Myocyte (in vitro differentiated cells): Measurements from ENCODE around the gene PCDHB16. TPM values are rescaled to one million over a fixed set of nuclear protein-coding genes. Genes with fewer than 3 reads are reported as not detected.
"Not testable (repeated sequence)": the region's sequence is repeated elsewhere in the genome, so short reads cannot be mapped to it uniquely, and the experiment has no call there.

ENCODE experiments used
- DNase-seq: peaks from one replicate; pipeline ENCODE4 v3.0.0-alpha.2; 2012; ENCODE audit warnings: low read depth
- polyA plus RNA-seq: library from polyadenylated mRNA; unstranded; fragments of >200 nt; gene quantifications from one replicate; pipeline ENCODE4 v1.2.1, GENCODE V29; 2012; ENCODE audit warnings: missing spikeins
- total RNA-seq: library from RNA; depleted of rRNA; stranded (reverse); fragments of >200 nt; gene quantifications from 2 replicates; pipeline ENCODE4 v1.2.3, GENCODE V29; 2014

Gene PCDHB16
- 13.5 and 14.7 TPM in 2 replicates for total RNA-seq
- 14.5 TPM for polyA plus RNA-seq

DNA sequence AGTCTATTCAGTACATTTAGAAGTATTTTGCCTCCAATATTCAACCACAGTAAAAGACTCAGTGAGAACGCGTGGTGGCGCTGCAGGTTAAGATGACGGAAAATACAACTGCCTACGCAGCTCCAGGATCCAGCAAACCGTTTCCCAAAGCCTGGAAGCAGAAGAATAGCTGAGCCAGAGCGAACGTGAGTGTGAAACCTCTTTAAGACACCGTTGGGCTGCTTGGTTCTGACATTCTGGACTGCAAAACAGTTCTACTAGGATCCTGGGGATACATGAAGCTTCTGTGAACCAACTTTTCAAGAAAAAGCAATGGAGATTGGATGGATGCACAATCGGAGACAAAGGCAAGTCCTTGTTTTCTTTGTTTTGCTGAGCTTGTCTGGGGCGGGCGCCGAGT is at the start of gene PCDHB16:
Gene PCDHB16, plus strand, starts transcription at position 140 of the 400 bp plus-strand sequence. Its CDS starts 173 bp downstream, at position 313.
- peak; percentile 78 for DNase-seq

- DNase-seq = no peak
Measured at GRCh38 chr5:141135030-141135717, 47.0 kb upstream of the PCDHB16 start, which contains the start of gene PCDHB5. Gene PCDHB5 (plus strand): TSS chr5:141135206. CDS start chr5:141135435, 229 bp downstream.

DNA sequence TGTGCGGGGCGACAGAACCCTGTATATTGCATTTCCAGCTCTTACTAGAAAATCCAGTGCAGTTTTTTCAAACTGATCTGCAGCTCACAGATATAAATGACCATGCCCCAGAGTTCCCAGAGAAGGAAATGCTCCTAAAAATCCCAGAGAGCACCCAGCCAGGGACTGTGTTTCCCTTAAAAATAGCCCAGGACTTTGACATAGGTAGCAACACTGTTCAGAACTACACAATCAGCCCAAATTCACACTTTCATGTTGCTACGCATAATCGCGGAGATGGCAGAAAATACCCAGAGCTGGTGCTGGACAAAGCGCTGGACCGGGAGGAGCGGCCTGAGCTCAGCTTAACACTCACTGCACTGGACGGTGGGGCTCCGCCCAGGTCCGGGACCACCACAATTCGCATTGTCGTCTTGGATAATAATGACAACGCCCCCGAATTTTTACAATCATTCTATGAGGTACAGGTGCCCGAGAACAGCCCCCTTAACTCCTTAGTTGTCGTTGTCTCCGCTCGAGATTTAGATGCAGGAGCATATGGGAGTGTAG is 46.4 kb upstream of the PCDHB16 start:
- no peak for DNase-seq

DNA sequence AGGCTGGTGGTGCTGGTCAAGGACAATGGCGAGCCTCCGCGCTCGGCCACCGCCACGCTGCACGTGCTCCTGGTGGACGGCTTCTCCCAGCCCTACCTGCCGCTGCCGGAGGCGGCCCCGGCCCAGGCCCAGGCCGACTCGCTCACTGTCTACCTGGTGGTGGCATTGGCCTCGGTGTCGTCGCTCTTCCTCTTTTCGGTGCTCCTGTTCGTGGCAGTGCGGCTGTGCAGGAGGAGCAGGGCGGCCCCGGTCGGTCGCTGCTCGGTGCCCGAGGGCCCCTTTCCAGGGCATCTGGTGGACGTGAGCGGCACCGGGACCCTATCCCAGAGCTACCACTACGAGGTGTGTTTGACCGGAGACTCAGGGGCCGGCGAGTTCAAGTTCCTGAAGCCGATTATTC is 44.8 kb upstream of the PCDHB16 start:
- DNase-seq = not testable (repeated sequence)

GRCh38 chr5:141149812-141150211 is 32.4 kb upstream of the PCDHB16 start, which contains the start of gene PCDHB6:
Gene PCDHB6 (plus strand): TSS chr5:141150057. CDS start chr5:141150258, 201 bp downstream.
- peak; percentile 44 for DNase-seq

GRCh38 chr5:141150224-141150992 is 31.8 kb upstream of the PCDHB16 start:
- DNase-seq = no peak

GRCh38 chr5:141150993-141151325 is 31.2 kb upstream of the PCDHB16 start:
- no peak for DNase-seq

DNA sequence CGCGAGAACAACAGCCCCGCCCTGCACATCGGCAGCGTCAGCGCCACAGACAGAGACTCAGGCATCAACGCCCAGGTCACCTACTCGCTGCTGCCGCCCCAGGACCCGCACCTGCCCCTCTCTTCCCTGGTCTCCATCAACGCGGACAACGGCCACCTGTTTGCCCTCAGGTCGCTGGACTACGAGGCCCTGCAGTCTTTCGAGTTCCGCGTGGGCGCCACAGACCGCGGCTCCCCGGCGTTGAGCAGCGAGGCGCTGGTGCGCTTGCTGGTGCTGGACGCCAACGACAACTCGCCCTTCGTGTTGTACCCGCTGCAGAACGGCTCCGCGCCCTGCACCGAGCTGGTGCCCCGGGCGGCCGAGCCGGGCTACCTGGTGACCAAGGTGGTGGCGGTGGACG is 30.6 kb upstream of the PCDHB16 start:
- not testable (repeated sequence) for DNase-seq

DNA sequence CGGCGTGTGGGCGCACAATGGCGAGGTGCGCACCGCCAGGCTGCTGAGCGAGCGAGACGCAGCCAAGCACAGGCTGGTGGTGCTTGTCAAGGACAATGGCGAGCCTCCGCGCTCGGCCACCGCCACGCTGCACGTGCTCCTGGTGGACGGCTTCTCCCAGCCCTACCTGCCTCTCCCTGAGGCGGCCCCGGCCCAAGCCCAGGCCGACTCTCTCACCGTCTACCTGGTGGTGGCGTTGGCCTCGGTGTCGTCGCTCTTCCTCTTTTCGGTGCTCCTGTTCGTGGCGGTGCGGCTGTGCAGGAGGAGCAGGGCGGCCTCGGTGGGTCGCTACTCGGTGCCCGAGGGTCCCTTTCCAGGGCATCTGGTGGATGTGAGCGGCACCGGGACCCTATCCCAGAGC is 30.1 kb upstream of the PCDHB16 start:
- not testable (repeated sequence) for DNase-seq

DNA sequence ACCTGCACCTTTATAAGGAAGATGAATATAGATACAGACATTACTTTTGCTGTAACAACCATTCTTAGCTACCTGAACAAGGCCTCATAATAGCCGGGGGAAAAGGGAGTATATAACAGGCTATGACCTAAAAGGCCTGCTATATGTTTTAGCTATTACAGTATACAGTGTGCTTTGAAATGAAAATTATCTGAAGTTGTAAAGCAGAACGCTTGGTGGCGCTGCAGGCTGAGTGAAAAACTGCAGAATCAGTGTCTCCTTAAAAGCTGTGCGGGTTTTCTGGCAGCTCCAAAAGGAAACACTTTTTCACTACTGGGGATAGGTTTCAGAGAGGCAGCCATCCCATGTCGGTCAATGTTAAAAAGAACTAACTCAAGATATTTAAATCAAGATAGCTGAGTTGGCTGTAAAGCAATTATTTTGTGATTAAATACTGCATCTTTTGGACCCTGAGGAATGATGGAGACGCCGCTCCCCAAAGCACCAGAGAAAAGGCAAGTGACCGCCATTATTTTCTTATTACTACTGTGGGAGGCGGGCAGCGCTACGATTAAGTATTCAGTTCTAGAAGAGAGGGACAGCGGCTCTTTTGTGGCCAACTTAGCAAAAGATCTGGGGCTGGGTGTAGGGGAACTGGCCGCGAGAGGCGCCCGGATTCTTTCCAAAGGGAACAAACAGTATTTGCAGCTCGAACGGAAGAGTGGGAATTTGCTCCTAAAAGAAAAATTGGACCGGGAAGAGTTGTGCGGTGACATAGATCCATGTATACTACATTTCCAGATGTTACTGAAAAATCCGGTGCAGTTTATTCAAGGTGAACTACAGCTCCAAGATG is 26.4 kb upstream of the PCDHB16 start:
- no peak for DNase-seq

DNA sequence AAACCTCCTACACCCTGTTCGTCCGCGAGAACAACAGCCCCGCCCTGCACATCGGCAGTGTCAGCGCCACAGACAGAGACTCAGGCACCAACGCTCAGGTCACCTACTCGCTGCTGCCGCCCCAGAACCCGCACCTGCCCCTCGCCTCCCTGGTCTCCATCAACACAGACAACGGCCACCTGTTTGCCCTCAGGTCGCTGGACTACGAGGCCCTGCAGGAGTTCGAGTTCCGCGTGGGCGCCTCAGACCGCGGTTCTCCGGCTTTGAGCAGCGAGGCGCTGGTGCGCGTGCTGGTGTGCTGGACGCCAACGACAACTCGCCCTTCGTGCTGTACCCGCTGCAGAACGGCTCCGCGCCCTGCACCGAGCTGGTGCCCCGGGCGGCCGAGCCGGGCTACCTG is 24.8 kb upstream of the PCDHB16 start:
- not testable (repeated sequence) for DNase-seq

DNA sequence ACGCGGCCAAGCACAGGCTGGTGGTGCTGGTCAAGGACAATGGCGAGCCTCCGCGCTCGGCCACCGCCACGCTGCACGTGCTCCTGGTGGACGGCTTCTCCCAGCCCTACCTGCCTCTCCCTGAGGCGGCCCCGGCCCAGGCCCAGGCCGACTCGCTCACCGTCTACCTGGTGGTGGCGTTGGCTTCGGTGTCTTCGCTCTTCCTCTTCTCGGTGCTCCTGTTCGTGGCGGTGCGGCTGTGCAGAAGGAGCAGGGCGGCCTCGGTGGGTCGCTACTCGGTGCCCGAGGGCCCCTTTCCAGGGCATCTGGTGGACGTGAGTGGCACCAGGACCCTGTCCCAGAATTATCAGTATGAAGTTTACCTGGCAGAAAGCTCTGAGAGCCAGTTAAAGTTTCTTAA is 24.3 kb upstream of the PCDHB16 start:
- DNase-seq = not testable (repeated sequence)

- peak; percentile 82 for DNase-seq
Measured at GRCh38 chr5:141172381-141173204, 9.6 kb upstream of the PCDHB16 start, which contains the start of gene PCDHB7. Gene PCDHB7 (plus strand): TSS chr5:141172644. CDS start chr5:141172836, 192 bp downstream.

DNA sequence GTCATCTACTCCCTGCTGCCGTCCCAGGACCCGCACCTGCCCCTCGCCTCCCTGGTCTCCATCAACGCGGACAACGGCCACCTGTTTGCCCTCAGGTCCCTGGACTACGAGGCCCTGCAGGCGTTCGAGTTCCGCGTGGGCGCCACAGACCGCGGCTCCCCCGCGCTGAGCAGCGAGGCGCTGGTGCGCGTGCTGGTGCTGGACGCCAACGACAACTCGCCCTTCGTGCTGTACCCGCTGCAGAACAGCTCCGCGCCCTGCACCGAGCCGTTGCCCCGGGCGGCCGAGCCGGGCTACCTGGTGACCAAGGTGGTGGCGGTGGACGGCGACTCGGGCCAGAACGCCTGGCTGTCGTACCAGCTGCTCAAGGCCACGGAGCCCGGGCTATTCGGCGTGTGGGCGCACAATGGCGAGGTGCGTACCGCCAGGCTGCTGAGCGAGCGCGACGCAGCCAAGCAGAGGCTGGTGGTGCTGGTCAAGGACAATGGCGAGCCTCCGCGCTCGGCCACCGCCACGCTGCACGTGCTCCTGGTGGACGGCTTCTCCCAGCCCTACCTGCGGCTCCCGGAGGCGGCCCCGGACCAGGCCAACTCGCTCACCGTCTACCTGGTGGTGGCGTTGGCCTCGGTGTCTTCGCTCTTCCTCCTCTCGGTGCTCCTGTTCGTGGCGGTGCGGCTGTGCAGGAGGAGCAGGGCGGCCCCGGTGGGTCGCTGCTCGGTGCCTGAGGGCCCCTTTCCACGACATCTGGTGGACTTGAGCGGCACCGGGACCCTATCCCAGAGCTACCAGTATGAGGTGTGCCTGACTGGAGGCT is 7.7 kb upstream of the PCDHB16 start:
- not testable (repeated sequence) for DNase-seq

GRCh38 chr5:141175933-141176332 is 6.3 kb upstream of the PCDHB16 start:
- no peak for DNase-seq

DNA sequence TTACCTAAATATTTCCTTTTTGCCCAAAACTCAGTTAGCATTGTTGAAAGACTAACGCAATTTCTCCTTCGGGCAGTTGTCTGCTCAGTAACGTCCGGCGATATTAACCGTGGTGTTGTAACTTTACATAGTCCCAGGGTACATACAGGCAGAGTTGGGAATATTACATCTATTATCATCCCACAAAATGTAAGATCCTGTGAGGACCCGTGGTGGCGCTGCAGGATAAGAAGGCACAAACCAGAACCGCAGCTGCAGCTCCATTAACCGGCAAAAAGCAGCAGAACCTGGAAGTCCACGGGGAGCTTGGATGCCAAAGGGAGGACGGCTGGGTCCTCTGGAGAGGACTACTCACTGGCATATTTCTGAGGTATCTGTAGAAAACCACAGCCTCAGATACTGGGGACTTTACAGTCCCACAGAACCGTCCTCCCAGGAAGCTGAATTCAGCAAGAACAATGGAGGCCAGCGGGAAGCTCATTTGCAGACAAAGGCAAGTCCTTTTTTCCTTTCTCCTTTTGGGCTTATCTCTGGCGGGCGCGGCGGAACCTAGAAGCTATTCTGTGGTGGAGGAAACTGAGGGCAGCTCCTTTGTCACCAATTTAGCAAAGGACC is 4.5 kb upstream of the PCDHB16 start, which contains the start of gene PCDHB8:
Gene PCDHB8, plus strand, starts transcription at position 214 of the 615 bp plus-strand sequence. Its CDS starts 245 bp downstream, at position 459.
- peak; percentile 27 for DNase-seq

DNA sequence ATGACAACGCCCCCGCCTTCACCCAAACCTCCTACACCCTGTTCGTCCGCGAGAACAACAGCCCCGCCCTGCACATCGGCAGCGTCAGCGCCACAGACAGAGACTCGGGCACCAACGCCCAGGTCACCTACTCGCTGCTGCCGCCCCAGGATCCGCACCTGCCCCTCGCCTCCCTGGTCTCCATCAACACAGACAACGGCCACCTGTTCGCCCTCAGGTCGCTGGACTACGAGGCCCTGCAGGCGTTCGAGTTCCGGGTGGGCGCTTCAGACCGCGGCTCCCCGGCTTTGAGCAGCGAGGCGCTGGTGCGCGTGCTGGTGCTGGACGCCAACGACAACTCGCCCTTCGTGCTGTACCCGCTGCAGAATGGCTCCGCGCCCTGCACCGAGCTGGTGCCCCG is 2.8 kb upstream of the PCDHB16 start:
- not testable (repeated sequence) for DNase-seq

- DNase-seq = not testable (repeated sequence)
Measured at GRCh38 chr5:141179876-141180275, 2.3 kb upstream of the PCDHB16 start.

- DNase-seq = no peak
Measured at GRCh38 chr5:141180313-141180712, 1.9 kb upstream of the PCDHB16 start.
